Heart left ventricle (tissue), 16 donors: ENCODE data around the gene HRH2. TPM values are rescaled to one million over a fixed set of nuclear protein-coding genes. Genes with fewer than 3 reads are reported as not detected.

ENCODE experiments used
- ATAC-seq, 4 donors: fragments of 200-7000 bp; cut with Tn5 transposase; one replicate each; pipeline ENCODE4 v1.9.1; 2020 to 2022; ENCODE audit warnings: moderate library complexity in 4 of 4, mild to moderate bottlenecking in 3 of 4, moderate number of reproducible peaks in 1 of 4
- DNase-seq, 5 donors: peaks; one replicate each; pipeline ENCODE4 v3.0.0-alpha.2; 2020
- H3K27ac ChIP-seq, 12 donors: fragments of 200-600 bp; sonication (generic) in 4 of 12; one replicate each; pipeline versions ENCODE4 v1.5.0 to v1.8.0; 2016 to 2022; ENCODE audit warnings: mild to moderate bottlenecking in 2 of 12
- H3K27me3 ChIP-seq, 9 donors: fragments of 200-600 bp; sonication (generic) in 2 of 9; one replicate each; pipeline versions ENCODE4 v1.5.1 to v1.8.0; 2016 to 2022; ENCODE audit warnings: mild to moderate bottlenecking in 3 of 9
- H3K36me3 ChIP-seq, 9 donors: fragments of 200-600 bp; sonication (generic) in 2 of 9; one replicate each; pipeline versions ENCODE4 v1.5.0 to v1.8.0; 2018 to 2022; ENCODE audit warnings: mild to moderate bottlenecking in 2 of 9
- H3K4me1 ChIP-seq, 12 donors: fragments of 200-600 bp; sonication (generic) in 4 of 12; one replicate each; pipeline versions ENCODE4 v1.5.0 to v1.8.0; 2016 to 2022; ENCODE audit warnings: mild to moderate bottlenecking in 3 of 12
- H3K4me3 ChIP-seq, 12 donors: fragments of 200-600 bp; sonication (generic) in 4 of 12; one replicate each; pipeline versions ENCODE4 v1.5.0 to v1.8.0; 2017 to 2022; ENCODE audit warnings: mild to moderate bottlenecking in 9 of 12, moderate library complexity in 4 of 12
- H3K9me3 ChIP-seq, 12 donors: fragments of 200-600 bp; sonication (generic) in 4 of 12; one replicate each; pipeline versions ENCODE4 v1.5.0 to v1.8.0; 2016 to 2022; ENCODE audit warnings: mild to moderate bottlenecking in 1 of 12
- POLR2A ChIP-seq, 2 donors: fragments of 450-650 bp; IDR thresholded peaks; one replicate each; pipeline ENCODE4 v1.6.1; 2017; ENCODE audit warnings: antibody characterized with exemption in 2 of 2, mild to moderate bottlenecking in 2 of 2, moderate library complexity in 2 of 2
- WGBS, 4 donors: extraction: QIAGEN DNeasy Blood & Tissue Kit in 2 of 4; methylation state at CpG; one replicate each; pipeline versions ENCODE4 v1.1.5 to v1.1.7; 2013 to 2018; 5-methylcytosine and 5-hydroxymethylcytosine counted together
- intact Hi-C, 10 donors: fragments of 100-400 bp; cut with DNase I; formaldehyde crosslinking; loops; one replicate each; pipeline versions ENCODE4 v1.11.1 to v1.14.2; 2022
- polyA plus RNA-seq, 2 donors: library from polyadenylated mRNA; stranded (reverse); fragments of 200-250 nt; gene quantifications; one replicate each; pipeline ENCODE4 v1.2.3, GENCODE V29; 2013
- total RNA-seq, 9 donors: library from RNA; depleted of rRNA in 2 of 9; stranded (reverse); fragments of >200 nt in 2 of 9; fragmentation: NEBNext Ultra II Directional in 3 of 9; extraction: Animal tissue kit (Norgen Biotek cat#: 25700) in 3 of 9; gene quantifications; one replicate each; pipeline versions ENCODE4 v1.1.0 to v1.2.4, GENCODE V29; 2016 to 2023
- TF ChIP-seq, protein P1 (sequence below), 12 donors: fragments of 200-600 bp; sonication (generic) in 4 of 12; IDR thresholded peaks; one replicate each; pipeline versions ENCODE4 v1.5.0 to v1.8.0; 2018 to 2022; ENCODE audit warnings: antibody characterized with exemption in 12 of 12, mild to moderate bottlenecking in 5 of 12
- donor health status: ischemic (EF 13 %, LVEDD 7.1; RV severe dilation, severe dysfunction).
- donor health status: healthy with polysubstance abuse.
- donor health status: DM: no; HTN: yes; CAD: no.
- donor health status: DM: no; HTN: no; CAD: no.
- donor health status: ischemic (EF 25% LVEDD 6.9; RV normal size, moderate dysfunction).
- donor health status: ischemic (EF 25% LVEDD 5.7; RV mildly dilated, moderate dysfunction).
- donor health status: healthy.
- donor health status: DM: yes; HTN: yes; CAD: no.
- donor health status: ischemic (EF 35%, LVEDD 5.7; RV mildly dilated, moderate dysfunction).
- donor health status: nonischemic (EF 11% LVEDD 7.7; RV severe dilation, severe dysfunction).
- donor health status: DM: yes; HTN: yes; CAD: no.
- donor health status: PGD.
- donor health status: ischemic (EF 29% LVEDD 5.4; RV normal size, mild dysfunction).
- donor health status: nonischemic (EF 23%, LVEDD 6.1; RV moderate dilation, normal function).

Gene HRH2
- total and polyA plus RNA-seq, 11 donors: 26.0 to 66.0 (median 35.8) TPM

DNA sequence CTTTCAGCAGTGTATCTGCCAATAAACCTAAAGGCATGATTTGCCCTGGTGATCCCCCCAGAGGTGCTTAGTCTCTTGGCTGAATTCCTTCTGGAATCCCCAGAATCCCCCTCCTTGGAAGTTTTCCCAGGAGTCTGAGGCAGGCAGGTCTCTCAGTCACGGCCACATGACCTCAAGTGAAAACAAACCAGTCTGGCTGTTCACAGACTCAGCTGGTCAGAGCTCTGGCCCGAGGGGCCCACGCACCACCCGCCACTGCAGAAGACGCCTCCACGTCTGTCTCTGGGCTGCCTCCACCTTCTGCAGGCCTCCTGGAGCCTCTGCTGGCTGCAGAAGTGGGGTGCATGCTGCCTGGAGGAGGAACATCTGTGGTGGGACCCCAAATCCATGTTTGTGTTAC lies 52.5 kb downstream of the HRH2 start:
- Histone ChIP-seq H3K9me3 (peaks cover 0 to 13% (median 0%) of the 10 kb centered on the region in 12 donors), H3K4me1 (peaks cover 0 to 48% (median 13%) of the 10 kb centered on the region in 12 donors), H3K27me3 (no peaks in the 10 kb centered on the region), H3K36me3 (peaks cover 0 to 16% (median 0%) of the 10 kb centered on the region in 9 donors), H3K4me3 (no peak overlapping the region), H3K27ac (peak overlapping the region in 8 of 12 donors; percentile 4 to 67 (median 34))
- 25 to 65% (median 41%) methylated on average over 2 to 6 of the region's 6 CpGs for WGBS, 4 donors
- no peak for TF ChIP-seq POLR2A (IDR thresholded peaks at IDR 0.05)
- TF ChIP-seq, protein P1, sequence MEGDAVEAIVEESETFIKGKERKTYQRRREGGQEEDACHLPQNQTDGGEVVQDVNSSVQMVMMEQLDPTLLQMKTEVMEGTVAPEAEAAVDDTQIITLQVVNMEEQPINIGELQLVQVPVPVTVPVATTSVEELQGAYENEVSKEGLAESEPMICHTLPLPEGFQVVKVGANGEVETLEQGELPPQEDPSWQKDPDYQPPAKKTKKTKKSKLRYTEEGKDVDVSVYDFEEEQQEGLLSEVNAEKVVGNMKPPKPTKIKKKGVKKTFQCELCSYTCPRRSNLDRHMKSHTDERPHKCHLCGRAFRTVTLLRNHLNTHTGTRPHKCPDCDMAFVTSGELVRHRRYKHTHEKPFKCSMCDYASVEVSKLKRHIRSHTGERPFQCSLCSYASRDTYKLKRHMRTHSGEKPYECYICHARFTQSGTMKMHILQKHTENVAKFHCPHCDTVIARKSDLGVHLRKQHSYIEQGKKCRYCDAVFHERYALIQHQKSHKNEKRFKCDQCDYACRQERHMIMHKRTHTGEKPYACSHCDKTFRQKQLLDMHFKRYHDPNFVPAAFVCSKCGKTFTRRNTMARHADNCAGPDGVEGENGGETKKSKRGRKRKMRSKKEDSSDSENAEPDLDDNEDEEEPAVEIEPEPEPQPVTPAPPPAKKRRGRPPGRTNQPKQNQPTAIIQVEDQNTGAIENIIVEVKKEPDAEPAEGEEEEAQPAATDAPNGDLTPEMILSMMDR (IDR thresholded peaks at IDR 0.05): no peak
- ATAC-seq (peak in 2 of 4 donors; percentile 17 to 59), DNase-seq (no peak)
- intact Hi-C loops: loop anchor here in 1 of 10 donors (10.0 kb wide), 1 partner anchor 46 kb away; no protein-coding TSS in a partner anchor

DNA sequence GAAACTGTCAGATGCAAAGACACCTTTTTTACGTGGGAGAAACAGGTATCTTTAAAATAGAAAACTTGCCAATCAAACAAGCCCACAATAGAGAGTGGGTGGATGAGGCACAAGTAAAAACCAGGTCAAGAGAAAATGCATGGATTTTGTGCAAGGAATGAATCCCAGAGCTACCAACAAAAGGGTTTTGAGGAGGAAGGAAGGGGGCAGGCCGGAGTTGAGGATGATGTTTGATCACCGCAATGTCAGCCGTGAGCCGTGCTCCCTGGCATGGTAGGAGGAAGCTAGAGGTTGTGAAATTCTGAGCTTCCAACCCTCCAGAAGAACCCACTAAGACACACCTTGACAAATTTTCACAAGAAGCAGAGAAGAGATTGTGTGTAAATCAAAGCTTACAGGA lies 53.2 kb downstream of the HRH2 start:
- Histone ChIP-seq H3K27ac (peak overlapping the region in 3 of 12 donors; percentile 4 to 67 (median 64)), H3K4me1 (peaks cover 0 to 53% (median 13%) of the 10 kb centered on the region in 12 donors), H3K4me3 (no peak overlapping the region), H3K9me3 (peaks cover 0 to 13% (median 0%) of the 10 kb centered on the region in 12 donors), H3K36me3 (peaks cover 0 to 16% (median 0%) of the 10 kb centered on the region in 9 donors), H3K27me3 (no peaks in the 10 kb centered on the region)
- TF ChIP-seq, protein P1 (IDR thresholded peaks at IDR 0.05): no peak
- TF ChIP-seq POLR2A (IDR thresholded peaks at IDR 0.05): no peak
- DNase-seq (no peak), ATAC-seq (no peak)
- intact Hi-C loops: loop anchor here in 1 of 10 donors (10.0 kb wide), 1 partner anchor 46 kb away; no protein-coding TSS in a partner anchor
- WGBS, 4 donors: 78 to 84% (median 82%) methylated on average over 5 of the region's 5 CpGs

DNA sequence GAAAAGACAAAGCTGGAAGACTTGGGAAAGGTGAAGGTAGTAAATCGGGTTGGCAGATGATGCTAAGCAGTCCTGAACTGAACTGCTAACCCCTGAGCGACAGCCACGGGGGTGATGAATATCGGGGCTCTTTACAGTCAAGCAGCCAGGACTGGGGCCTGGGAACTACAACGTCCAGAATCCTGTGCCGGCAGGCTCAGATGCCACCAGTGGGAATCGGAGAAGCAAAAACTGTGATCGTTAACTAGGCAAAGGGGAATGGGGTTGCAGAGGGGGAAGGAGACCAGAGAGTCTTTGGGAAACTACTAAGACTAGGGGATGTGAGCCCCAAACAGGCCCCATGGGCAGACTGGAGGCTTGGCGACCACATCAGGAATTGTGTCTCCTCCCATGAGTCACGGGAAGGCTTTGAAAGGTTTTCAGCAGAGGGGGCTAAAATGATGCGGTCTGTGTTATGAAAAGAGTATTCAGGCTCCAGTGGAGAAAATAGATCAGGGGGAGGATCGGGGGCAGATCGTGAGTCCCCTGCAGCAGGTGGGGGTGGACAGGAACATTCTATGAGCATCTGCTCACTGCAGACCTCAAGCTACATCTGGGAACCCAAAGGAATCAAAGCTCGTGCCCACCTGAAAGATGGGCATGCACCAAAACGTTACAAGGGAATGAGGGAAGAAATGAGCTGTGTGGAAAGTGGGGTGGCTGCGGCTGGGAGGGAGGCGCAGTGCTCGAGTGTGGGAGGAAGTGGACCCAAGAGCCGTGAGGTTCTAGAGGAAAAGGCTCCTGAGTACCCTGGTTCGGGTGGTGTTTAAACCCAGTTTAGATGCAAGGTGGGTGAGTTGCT lies 53.8 kb downstream of the HRH2 start:
- ATAC-seq (no peak), DNase-seq (no peak)
- Histone ChIP-seq H3K27me3 (no peaks in the 10 kb centered on the region), H3K9me3 (peaks cover 0 to 13% (median under 1%) of the 10 kb centered on the region in 12 donors), H3K27ac (peak overlapping the region in 4 of 12 donors; percentile 4 to 64 (median 50)), H3K4me1 (peaks cover 0 to 53% (median 13%) of the 10 kb centered on the region in 12 donors), H3K4me3 (no peak overlapping the region), H3K36me3 (peaks cover 0 to 16% (median 0%) of the 10 kb centered on the region in 9 donors)
- intact Hi-C loops: loop anchor here in 1 of 10 donors (10.0 kb wide), 1 partner anchor 47 kb away; no protein-coding TSS in a partner anchor
- no peak for TF ChIP-seq POLR2A (IDR thresholded peaks at IDR 0.05)
- TF ChIP-seq, protein P1 (IDR thresholded peaks at IDR 0.05): no peak
- WGBS, 4 donors: 86 to 89% (median 86%) methylated on average over 20 of the region's 20 CpGs

DNA sequence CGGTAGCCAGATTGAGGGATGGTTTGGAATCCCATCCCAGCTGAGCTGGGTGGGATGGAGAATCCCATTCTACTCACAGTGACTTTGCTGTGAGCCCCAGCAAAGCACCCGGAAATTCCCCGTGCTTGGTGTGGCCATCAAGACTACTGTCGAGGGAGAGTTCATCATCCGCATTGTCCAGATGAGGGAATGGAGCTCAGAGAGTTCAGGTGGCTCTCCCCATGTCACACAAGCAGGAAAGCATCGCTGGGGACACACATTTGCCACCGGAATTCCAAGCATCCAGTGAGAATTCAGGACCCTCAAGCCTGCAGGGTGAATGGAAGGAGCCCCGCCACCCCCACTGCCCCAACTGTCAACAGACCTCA lies 54.4 kb downstream of the HRH2 start:
- H3K4me1 ChIP-seq: peaks cover 0 to 50% (median 13%) of the 10 kb centered on the region in 12 donors
- ATAC-seq (no peak), DNase-seq (no peak)
- 71 to 88% (median 75%) methylated on average over 8 of the region's 8 CpGs for WGBS, 4 donors
- intact Hi-C loops: loop anchor here in 1 of 10 donors (10.0 kb wide), 1 partner anchor 47 kb away; no protein-coding TSS in a partner anchor
- H3K27ac ChIP-seq: peak overlapping the region in 7 of 12 donors; percentile 13 to 58 (median 40)
- no peak for TF ChIP-seq POLR2A (IDR thresholded peaks at IDR 0.05)
- TF ChIP-seq, protein P1 (IDR thresholded peaks at IDR 0.05): no peak
- H3K27me3 ChIP-seq: no peaks in the 10 kb centered on the region
- no peak overlapping the region for H3K4me3 ChIP-seq
- peaks cover 0 to 19% (median 6%) of the 10 kb centered on the region in 12 donors for H3K9me3 ChIP-seq
- peaks cover 0 to 16% (median 0%) of the 10 kb centered on the region in 9 donors for H3K36me3 ChIP-seq
